GM18519 (cell line): ENCODE data around the gene CCBE1.

Experiments
- ATAC-seq: cut with Tn5 transposase; IDR thresholded peaks from one replicate; pipeline ENCODE4 v1.9.1; 2021; ENCODE audit warnings: mild to moderate bottlenecking, moderate library complexity; ENCODE audit not compliant: unreplicated experiment, low FRiP score

The CCBE1 gene

GRCh38 chr18:59624369-59624765, 72.9 kb downstream of the CCBE1 start:
- ATAC-seq = no peak

GRCh38 chr18:59623456-59624368, 73.5 kb downstream of the CCBE1 start:
- no peak for ATAC-seq

- no peak for ATAC-seq
Measured at GRCh38 chr18:59621027-59621426, 76.2 kb downstream of the CCBE1 start.

- ATAC-seq = no peak
Measured at GRCh38 chr18:59620381-59620780, 76.8 kb downstream of the CCBE1 start.

GRCh38 chr18:59619816-59620215, 77.4 kb downstream of the CCBE1 start:
- no peak for ATAC-seq

GRCh38 chr18:59617468-59617932, 79.7 kb downstream of the CCBE1 start:
- no peak for ATAC-seq

GRCh38 chr18:59616501-59616900, 80.7 kb downstream of the CCBE1 start:
- ATAC-seq = no peak

GRCh38 chr18:59613903-59614302, 83.3 kb downstream of the CCBE1 start:
- no peak for ATAC-seq

- ATAC-seq = no peak
Measured at GRCh38 chr18:59612381-59612780, 84.8 kb downstream of the CCBE1 start.

- no peak for ATAC-seq
Measured at GRCh38 chr18:59610546-59611140, 86.6 kb downstream of the CCBE1 start.

GRCh38 chr18:59609654-59610053, 87.6 kb downstream of the CCBE1 start:
- ATAC-seq = no peak

- ATAC-seq = no peak
Measured at GRCh38 chr18:59607471-59607870, 89.8 kb downstream of the CCBE1 start.

GRCh38 chr18:59607078-59607379, 90.2 kb downstream of the CCBE1 start:
- ATAC-seq = no peak

GRCh38 chr18:59606193-59607077, 90.8 kb downstream of the CCBE1 start:
- no peak for ATAC-seq

- no peak for ATAC-seq
Measured at GRCh38 chr18:59605633-59606192, 91.5 kb downstream of the CCBE1 start.

GRCh38 chr18:59604877-59605276, 92.3 kb downstream of the CCBE1 start:
- ATAC-seq = no peak

- ATAC-seq = no peak
Measured at GRCh38 chr18:59597049-59597448, 100.2 kb downstream of the CCBE1 start.

- ATAC-seq = no peak
Measured at GRCh38 chr18:59593291-59593717, 103.9 kb downstream of the CCBE1 start.

- no peak for ATAC-seq
Measured at GRCh38 chr18:59592624-59593023, 104.6 kb downstream of the CCBE1 start.

GRCh38 chr18:59582395-59582794, 114.8 kb downstream of the CCBE1 start:
- no peak for ATAC-seq

GRCh38 chr18:59579509-59579908, 117.7 kb downstream of the CCBE1 start:
- ATAC-seq = no peak
